H9 (cell line): ENCODE results near the gene SEH1L. TPM values are rescaled to one million over a fixed set of nuclear protein-coding genes. Genes with fewer than 3 reads are reported as not detected.

Experiments used
- DNase-seq: peaks from one replicate; pipeline ENCODE4 v3.0.0-alpha.2; 2017
- H2AFZ ChIP-seq: one replicate; pipeline ENCODE4 v1.6.1; 2013; ENCODE audit warnings: mild to moderate bottlenecking, low read length, control low read depth, moderate library complexity
- H2AK5ac ChIP-seq: 2 replicates; pipeline ENCODE4 v1.6.1; 2013; ENCODE audit warnings: low read length, control low read depth, mixed read lengths; ENCODE audit not compliant: insufficient read length
- H2BK120ac ChIP-seq: one replicate; pipeline ENCODE4 v1.6.1; 2013; ENCODE audit warnings: low read depth, mild to moderate bottlenecking, low read length, control low read depth, inconsistent platforms; ENCODE audit not compliant: poor library complexity, severe bottlenecking
- H2BK12ac ChIP-seq: 2 replicates; pipeline ENCODE4 v1.6.1; 2013; ENCODE audit warnings: low read length, control low read depth, mixed read lengths, low read depth; ENCODE audit not compliant: insufficient read length
- H2BK15ac ChIP-seq: 2 replicates; pipeline ENCODE4 v1.6.1; 2013; ENCODE audit warnings: low read depth, low read length, control low read depth
- H2BK20ac ChIP-seq: one replicate; pipeline ENCODE4 v1.6.1; 2013; ENCODE audit warnings: low read depth, mild to moderate bottlenecking, low read length, control low read depth, inconsistent platforms; ENCODE audit not compliant: poor library complexity, severe bottlenecking
- H2BK5ac ChIP-seq: 2 replicates; pipeline ENCODE4 v1.6.1; 2013; ENCODE audit warnings: low read length, control low read depth, mixed read lengths; ENCODE audit not compliant: insufficient read length
- H3K14ac ChIP-seq: 2 replicates; pipeline ENCODE4 v1.6.1; 2013; ENCODE audit warnings: low read length, control low read depth; ENCODE audit not compliant: insufficient read depth
- H3K18ac ChIP-seq: 2 replicates; pipeline ENCODE4 v1.6.1; 2013; ENCODE audit warnings: low read depth, mild to moderate bottlenecking, mixed read lengths, low read length, control low read depth; ENCODE audit not compliant: insufficient read length
- H3K23ac ChIP-seq: 2 replicates; pipeline ENCODE4 v1.6.1; 2013; ENCODE audit warnings: low read length, control low read depth, mixed read lengths, low read depth; ENCODE audit not compliant: insufficient read length
- H3K23me2 ChIP-seq: 2 replicates; pipeline ENCODE4 v1.6.1; 2013; ENCODE audit warnings: low read depth, mild to moderate bottlenecking, mixed read lengths, low read length, control low read depth; ENCODE audit not compliant: insufficient read length, poor library complexity, severe bottlenecking
- H3K27ac ChIP-seq: 2 replicates; pipeline ENCODE4 v1.5.1; 2013; ENCODE audit warnings: low read length, control low read depth, mixed read lengths, low read depth; ENCODE audit not compliant: insufficient read length
- H3K27me3 ChIP-seq: 2 replicates; pipeline ENCODE4 v1.6.1; 2013; ENCODE audit warnings: low read length, control low read depth, inconsistent platforms; ENCODE audit not compliant: insufficient read depth
- H3K4ac ChIP-seq: 2 replicates; pipeline ENCODE4 v1.6.1; 2013; ENCODE audit warnings: low read depth, mild to moderate bottlenecking, control low read depth, inconsistent platforms, low read length, moderate library complexity
- H3K4me1 ChIP-seq: 2 replicates; pipeline ENCODE4 v1.6.1; 2013; ENCODE audit warnings: low read length, control low read depth, inconsistent platforms; ENCODE audit not compliant: insufficient read depth
- H3K4me2 ChIP-seq: 2 replicates; pipeline ENCODE4 v1.6.1; 2013; ENCODE audit warnings: low read length, control low read depth, mixed read lengths; ENCODE audit not compliant: insufficient read length, insufficient read depth
- H3K56ac ChIP-seq: 2 replicates; pipeline ENCODE4 v1.6.1; 2013; ENCODE audit warnings: low read depth, mild to moderate bottlenecking, mixed read lengths, low read length, control low read depth; ENCODE audit not compliant: insufficient read length
- H3K79me1 ChIP-seq: 2 replicates; pipeline ENCODE4 v1.6.1; 2013; ENCODE audit warnings: low read depth, mild to moderate bottlenecking, moderate library complexity, low read length, control low read depth, inconsistent platforms; ENCODE audit not compliant: insufficient read depth, poor library complexity, severe bottlenecking
- H3K79me2 ChIP-seq: 2 replicates; pipeline ENCODE4 v1.6.1; 2013; ENCODE audit warnings: low read length, control low read depth, inconsistent platforms; ENCODE audit not compliant: insufficient read depth
- H3K9ac ChIP-seq: 2 replicates; pipeline ENCODE4 v1.6.1; 2013; ENCODE audit warnings: low read length, control low read depth, mixed read lengths; ENCODE audit not compliant: insufficient read length; ENCODE audit errors: extremely low read depth
- H3K9me3 ChIP-seq: one replicate; pipeline ENCODE4 v1.6.1; 2013; ENCODE audit warnings: low read depth, low read length, inconsistent platforms; ENCODE audit not compliant: control insufficient read depth
- H3T11ph ChIP-seq: one replicate; pipeline ENCODE4 v1.6.1; 2013; ENCODE audit warnings: mild to moderate bottlenecking, low read length, control low read depth, inconsistent platforms
- H4K20me1 ChIP-seq: one replicate; pipeline ENCODE4 v1.6.1; 2013; ENCODE audit not compliant: control insufficient read depth, insufficient read length, insufficient read depth
- H4K5ac ChIP-seq: 2 replicates; pipeline ENCODE4 v1.6.1; 2013; ENCODE audit warnings: low read depth, mild to moderate bottlenecking, mixed read lengths, low read length, control low read depth; ENCODE audit not compliant: insufficient read length
- H4K8ac ChIP-seq: replicated peaks from 2 replicates; pipeline ENCODE4 v1.6.1; 2013; ENCODE audit warnings: low read length, control low read depth, mixed read lengths, low read depth; ENCODE audit not compliant: insufficient read length
- H4K91ac ChIP-seq: 2 replicates; pipeline ENCODE4 v1.6.1; 2013; ENCODE audit warnings: low read depth, mild to moderate bottlenecking, moderate library complexity, mixed read lengths, low read length, control low read depth; ENCODE audit not compliant: insufficient read length
- H3K27ac Mint-ChIP-seq, 3 experiments: 2 replicates in 2 of 3; 3 replicates in 1 of 3; pipeline ENCODE4 v1.8.0; 2020 to 2021; ENCODE audit warnings: mixed read lengths in 3 of 3, mild to moderate bottlenecking in 1 of 3, moderate library complexity in 1 of 3
- H3K27me3 Mint-ChIP-seq: 2 replicates; pipeline ENCODE4 v1.8.0; 2021; ENCODE audit warnings: low read depth, mild to moderate bottlenecking, moderate library complexity, mixed read lengths
- H3K36me3 Mint-ChIP-seq, 3 experiments: 2 replicates in 2 of 3; 3 replicates in 1 of 3; pipeline ENCODE4 v1.8.0; 2020 to 2021; ENCODE audit warnings: low read depth in 3 of 3, mixed read lengths in 3 of 3; ENCODE audit not compliant: insufficient read depth in 1 of 3
- H3K4me1 Mint-ChIP-seq, 2 experiments: 2 replicates each; pipeline ENCODE4 v1.8.0; 2020; ENCODE audit warnings: mixed read lengths in 2 of 2
- H3K4me3 Mint-ChIP-seq, 2 experiments: 2 replicates in 1 of 2; 3 replicates in 1 of 2; pipeline ENCODE4 v1.8.0; 2020 to 2021; ENCODE audit warnings: mild to moderate bottlenecking in 2 of 2, mixed read lengths in 2 of 2, moderate library complexity in 1 of 2
- H3K9me3 Mint-ChIP-seq, 2 experiments: 2 replicates in 1 of 2; 3 replicates in 1 of 2; pipeline ENCODE4 v1.8.0; 2020; ENCODE audit warnings: mild to moderate bottlenecking in 2 of 2, mixed read lengths in 2 of 2, moderate library complexity in 1 of 2
- CTCF ChIP-seq: fragments of 200-600 bp; sonication (generic); conservative IDR thresholded peaks from 3 replicates; pipeline ENCODE4 v1.8.0; 2021; ENCODE audit warnings: antibody characterized with exemption, mild to moderate bottlenecking
- WGBS: extraction: QIAGEN DNeasy Blood & Tissue Kit; methylation state at CpG from one replicate; pipeline ENCODE4 v1.1.7; 2013; ENCODE audit warnings: missing lambda C conversion rate, low lambda C conversion rate, mixed read lengths; ENCODE audit not compliant: insufficient read length; ENCODE audit errors: extremely low coverage; 5-methylcytosine and 5-hydroxymethylcytosine counted together
- total RNA-seq: library from RNA; stranded (reverse); gene quantifications from 2 replicates; pipeline ENCODE4 v1.2.1, GENCODE V29; 2021

Gene SEH1L
- total RNA-seq, 1 experiment from 2014 or later, result 97.2 TPM

DNA sequence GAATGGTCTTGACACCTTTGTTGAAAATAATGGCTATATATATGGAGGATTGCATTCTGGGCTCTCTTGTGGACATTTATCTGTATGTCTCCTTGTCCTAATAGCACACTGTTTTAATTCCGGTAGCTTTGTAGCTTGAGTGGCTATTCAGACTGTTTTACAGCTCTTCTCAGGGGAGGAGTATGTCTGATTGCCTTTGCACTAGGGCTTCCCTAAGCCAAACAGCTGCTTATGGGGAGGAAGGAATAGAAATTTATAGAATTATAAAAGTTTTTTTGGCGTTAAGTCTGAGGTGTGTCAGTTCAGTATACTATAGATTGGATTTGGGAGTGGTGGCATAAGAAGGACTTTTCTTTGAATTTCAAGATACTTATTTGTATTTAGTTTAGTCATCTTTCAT, 12.6 kb downstream of the SEH1L start:
- Histone ChIP-seq H3K79me2 (peaks cover 1% of the 10 kb centered on the region; the same call in 1 of the 2 replicates), H2BK20ac (no peak overlapping the region), H2AK5ac (no peak overlapping the region), H2BK5ac (no peak overlapping the region), H3K18ac (no peak overlapping the region), H3K23ac (no peak overlapping the region), H2BK120ac (no peak overlapping the region), H3K27ac (no peak overlapping the region), H2BK15ac (no peak overlapping the region), H4K91ac (no peak overlapping the region), H3K9ac (no peak overlapping the region), H3T11ph (no peak overlapping the region), H2AFZ (no peak overlapping the region), H3K23me2 (no peaks in the 10 kb centered on the region), H3K14ac (no peak overlapping the region), H3K56ac (no peak overlapping the region), H3K4me1 (no peaks in the 10 kb centered on the region), H4K5ac (no peak overlapping the region), H4K20me1 (no peaks in the 10 kb centered on the region), H3K4me2 (no peak overlapping the region), H3K9me3 (no peaks in the 10 kb centered on the region), H3K4ac (no peak overlapping the region), H4K8ac (no peak overlapping the region), H2BK12ac (no peak overlapping the region), H3K79me1 (no peaks in the 10 kb centered on the region), H3K27me3 (no peaks in the 10 kb centered on the region)
- DNase-seq, result no peak
- H3K27me3 Mint-ChIP-seq, result no peaks in the 10 kb centered on the region
- 100% methylated on average over 1 of the region's 2 CpGs for WGBS
- H3K9me3 Mint-ChIP-seq, result no peaks in the 10 kb centered on the region; a peak in 1 of 5 replicates
- TF ChIP-seq CTCF, result no peak
- no peak overlapping the region for H3K4me3 Mint-ChIP-seq
- H3K4me1 Mint-ChIP-seq, result no peaks in the 10 kb centered on the region
- H3K27ac Mint-ChIP-seq, result no peak overlapping the region
- peaks cover 31 to 67% (median 59%) of the 10 kb centered on the region in 3 experiments for H3K36me3 Mint-ChIP-seq
